GM12801 (cell line): ENCODE data around the gene DPEP1.

Experiments
- TF ChIP-seq, protein P1 (sequence below): IDR thresholded peaks from one replicate; pipeline ENCODE4 v1.5.1; 2011; ENCODE audit warnings: control low read depth; ENCODE audit not compliant: insufficient read length; ENCODE audit errors: extremely low read depth

Gene DPEP1

DNA sequence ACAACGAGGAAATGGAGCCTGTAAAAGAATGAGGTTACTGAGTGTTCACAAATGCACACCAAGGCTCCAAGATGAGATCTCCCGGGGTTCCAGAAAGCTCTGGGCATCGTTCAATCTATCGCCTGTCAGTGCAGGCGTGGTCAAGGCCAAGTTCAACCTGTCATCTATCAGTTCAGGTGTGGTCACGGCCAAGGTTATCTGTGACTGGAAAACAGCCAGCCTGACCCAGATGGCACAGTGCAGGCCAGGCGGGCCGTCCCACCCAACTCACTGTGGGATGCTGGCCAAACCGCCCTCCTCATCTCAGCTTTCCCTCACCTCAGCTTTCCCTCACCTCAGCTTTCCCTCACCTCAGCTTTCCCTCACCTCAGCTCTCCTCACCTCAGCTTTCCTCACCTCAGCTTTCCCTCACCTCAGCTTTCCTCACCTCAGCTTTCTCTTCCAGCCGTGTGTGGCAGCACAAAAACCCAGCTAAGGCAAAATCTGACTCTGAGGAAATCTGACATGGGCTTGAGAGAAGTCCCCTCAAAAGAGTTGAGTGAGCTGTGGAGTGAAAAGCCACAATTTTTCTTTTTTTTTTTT lies 41.7 kb downstream of the DPEP1 start:
- TF ChIP-seq, protein P1, sequence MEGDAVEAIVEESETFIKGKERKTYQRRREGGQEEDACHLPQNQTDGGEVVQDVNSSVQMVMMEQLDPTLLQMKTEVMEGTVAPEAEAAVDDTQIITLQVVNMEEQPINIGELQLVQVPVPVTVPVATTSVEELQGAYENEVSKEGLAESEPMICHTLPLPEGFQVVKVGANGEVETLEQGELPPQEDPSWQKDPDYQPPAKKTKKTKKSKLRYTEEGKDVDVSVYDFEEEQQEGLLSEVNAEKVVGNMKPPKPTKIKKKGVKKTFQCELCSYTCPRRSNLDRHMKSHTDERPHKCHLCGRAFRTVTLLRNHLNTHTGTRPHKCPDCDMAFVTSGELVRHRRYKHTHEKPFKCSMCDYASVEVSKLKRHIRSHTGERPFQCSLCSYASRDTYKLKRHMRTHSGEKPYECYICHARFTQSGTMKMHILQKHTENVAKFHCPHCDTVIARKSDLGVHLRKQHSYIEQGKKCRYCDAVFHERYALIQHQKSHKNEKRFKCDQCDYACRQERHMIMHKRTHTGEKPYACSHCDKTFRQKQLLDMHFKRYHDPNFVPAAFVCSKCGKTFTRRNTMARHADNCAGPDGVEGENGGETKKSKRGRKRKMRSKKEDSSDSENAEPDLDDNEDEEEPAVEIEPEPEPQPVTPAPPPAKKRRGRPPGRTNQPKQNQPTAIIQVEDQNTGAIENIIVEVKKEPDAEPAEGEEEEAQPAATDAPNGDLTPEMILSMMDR = no peak

DNA sequence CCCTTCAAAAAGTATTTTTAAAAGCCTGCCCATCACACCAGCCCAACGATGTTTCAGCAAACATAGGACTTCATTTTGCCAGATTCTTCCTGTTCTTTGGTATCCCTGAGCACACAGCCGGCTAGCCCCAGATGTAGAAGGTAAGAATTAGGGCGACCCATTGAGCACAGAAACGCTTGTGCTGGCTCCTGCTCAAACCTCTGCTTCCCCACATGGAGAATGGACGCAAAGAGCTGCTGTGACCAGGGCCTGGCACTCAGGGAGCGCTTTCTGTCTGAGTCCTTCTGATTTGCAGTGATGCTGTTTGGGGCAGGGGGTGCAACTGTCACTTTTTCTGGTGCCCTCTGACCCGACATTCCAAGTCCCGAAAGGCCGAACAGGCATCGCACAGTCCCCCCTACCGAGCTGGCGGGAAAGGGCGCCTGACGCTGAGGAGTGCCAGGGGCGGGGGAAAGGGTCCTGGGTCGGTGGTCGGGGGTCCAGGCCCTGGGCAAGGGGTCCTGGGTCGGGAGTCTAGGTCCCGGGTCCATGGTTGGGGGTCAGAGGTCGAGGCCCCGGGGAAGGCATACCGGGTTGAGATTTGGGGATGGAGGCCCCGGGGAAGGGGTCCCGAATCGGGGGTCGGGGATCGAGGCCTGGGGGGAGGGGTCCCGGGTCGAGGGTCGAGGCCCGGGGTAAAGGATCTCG lies 43.1 kb downstream of the DPEP1 start:
- TF ChIP-seq, protein P1 = no peak

DNA sequence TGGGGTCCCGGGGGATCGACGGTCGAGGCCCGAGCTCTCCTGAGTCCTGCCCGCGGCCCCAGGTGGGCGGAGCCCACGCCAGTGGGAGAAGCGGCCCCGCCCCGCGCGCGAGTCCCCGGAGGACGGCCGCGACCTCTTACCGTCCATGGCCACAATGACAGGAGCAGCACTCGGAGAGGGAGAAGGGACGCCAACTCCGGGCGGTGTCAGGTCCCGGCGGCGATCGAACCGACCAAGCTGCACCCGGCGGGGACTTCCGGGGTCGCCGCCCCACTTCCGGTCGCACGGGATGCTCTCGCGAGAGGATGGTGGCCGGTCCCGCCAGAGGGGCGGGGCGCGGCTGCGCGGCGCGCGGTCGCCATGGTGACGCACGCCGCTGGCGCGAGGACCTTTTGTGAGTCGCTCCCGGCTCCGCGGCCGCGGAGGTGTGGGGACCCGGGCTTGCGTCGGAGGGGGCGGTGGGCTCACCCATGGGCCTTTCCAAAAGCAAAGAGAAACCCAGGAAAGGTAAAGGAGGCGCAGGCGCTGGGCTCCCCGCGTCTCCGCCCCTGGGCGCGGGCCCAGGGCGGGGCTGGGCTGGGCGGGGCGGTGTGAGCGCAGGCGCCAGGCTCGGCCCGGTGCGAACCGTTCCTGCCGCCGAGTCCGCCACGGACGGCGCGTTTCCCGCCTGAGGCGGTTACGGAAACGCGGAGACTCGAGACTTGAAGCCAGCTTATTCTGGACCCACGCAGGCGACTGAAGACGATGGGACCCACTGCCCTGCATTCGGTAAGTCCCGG lies 44.2 kb downstream of the DPEP1 start, which contains the start of the genes CHMP1A and SPATA33:
CHMP1A (minus strand) TSS at position 267 of the 779 bp plus-strand sequence; CDS start at position 147, 120 bp downstream.
SPATA33 (plus strand) TSS at position 395 of the 779 bp plus-strand sequence; CDS start at position 471, 76 bp downstream.
- TF ChIP-seq, protein P1 = no peak

DNA sequence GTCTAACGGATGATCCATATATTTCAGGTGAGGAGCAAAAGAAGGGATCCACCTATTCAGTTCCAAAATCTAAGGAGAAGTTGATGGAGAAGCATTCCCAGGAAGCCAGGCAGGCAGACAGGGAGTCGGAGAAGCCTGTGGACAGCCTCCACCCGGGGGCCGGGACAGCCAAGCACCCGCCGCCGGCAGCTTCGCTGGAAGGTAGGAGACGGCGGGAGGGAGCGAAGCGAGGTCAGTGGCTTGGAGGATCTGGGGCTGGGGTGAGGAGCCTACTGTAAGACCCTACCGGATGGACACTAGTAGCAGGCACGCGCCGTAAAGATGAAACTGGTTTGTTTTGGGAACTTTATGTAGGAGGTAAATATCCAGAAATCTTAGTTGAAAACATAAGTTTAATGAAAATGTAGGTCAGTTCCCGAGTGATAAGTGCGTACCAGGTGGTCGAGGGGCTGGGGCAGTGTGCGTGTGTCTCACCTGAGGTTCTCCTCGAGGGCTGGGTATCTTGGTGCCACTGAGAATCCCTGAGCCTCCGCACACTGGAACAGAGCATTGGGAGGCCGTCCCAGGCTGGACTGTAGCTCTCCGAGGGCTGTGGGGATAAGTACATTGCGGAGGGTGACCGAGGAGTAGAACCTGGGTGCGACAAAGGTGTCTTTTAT lies 44.9 kb downstream of the DPEP1 start:
- TF ChIP-seq, protein P1 = no peak

DNA sequence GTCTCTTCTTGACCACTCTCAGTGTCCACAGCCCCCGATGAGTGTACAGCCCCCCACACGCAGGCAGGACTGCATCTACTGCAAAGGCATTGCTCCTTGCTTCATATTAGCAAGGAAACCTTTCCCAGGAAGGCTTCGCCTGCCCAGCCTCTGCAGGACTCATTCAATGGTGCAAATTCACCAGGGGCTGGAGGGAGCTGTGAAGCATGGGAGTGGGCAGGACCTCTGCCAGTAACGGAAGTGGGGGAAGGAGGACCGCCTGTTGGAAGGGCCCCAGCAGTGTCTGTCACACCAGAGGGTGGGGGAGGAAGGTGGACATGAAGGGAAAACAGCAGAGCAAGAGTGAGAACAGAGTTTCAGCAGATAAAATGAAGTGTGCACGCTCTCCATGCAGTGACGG lies 46.7 kb downstream of the DPEP1 start:
- TF ChIP-seq, protein P1 = no peak

DNA sequence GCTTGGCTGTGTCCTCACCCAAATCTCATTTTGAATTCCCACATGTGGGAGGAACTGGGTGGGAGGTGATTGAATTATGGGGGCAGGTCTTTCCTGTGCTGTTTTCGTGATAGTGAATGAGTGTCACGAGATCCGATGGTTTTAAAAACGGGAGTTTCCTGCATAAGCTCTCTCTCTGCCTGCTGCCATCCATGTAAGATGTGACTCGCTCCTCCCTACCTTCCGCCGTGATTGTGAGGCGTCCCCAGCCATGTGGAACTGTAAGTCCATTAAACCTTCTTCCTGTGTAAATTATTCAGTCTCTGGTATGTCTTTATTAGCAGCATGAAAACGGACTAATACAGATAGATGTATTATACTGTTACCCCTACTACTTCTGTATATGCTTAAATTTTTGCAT lies 47.8 kb downstream of the DPEP1 start:
- TF ChIP-seq, protein P1 = no peak

DNA sequence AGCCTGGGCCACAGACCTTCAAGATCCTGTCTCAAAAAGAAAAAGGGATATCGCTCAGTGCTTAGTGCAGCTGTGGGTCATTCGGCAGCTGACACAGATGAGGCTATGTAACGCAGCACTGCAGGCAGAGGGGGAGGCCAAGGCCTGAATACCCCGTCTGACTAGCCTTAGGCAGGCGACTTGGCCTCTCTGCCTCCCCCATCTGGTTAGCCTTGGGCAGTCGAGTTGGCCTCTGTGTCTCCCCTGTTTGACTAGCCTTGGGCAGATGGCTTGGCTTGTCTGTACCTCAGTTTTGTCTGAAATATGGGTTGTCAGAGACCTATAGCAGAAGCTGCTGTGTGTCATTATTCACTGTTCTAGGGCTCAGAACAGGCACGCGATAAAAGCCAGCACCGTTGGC lies 54.2 kb downstream of the DPEP1 start:
- TF ChIP-seq, protein P1 = no peak
